ENCODE results near the gene KCNK4.

- TF ChIP-seq, protein P1, sequence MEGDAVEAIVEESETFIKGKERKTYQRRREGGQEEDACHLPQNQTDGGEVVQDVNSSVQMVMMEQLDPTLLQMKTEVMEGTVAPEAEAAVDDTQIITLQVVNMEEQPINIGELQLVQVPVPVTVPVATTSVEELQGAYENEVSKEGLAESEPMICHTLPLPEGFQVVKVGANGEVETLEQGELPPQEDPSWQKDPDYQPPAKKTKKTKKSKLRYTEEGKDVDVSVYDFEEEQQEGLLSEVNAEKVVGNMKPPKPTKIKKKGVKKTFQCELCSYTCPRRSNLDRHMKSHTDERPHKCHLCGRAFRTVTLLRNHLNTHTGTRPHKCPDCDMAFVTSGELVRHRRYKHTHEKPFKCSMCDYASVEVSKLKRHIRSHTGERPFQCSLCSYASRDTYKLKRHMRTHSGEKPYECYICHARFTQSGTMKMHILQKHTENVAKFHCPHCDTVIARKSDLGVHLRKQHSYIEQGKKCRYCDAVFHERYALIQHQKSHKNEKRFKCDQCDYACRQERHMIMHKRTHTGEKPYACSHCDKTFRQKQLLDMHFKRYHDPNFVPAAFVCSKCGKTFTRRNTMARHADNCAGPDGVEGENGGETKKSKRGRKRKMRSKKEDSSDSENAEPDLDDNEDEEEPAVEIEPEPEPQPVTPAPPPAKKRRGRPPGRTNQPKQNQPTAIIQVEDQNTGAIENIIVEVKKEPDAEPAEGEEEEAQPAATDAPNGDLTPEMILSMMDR (IDR thresholded peaks at IDR 0.05): no peak
- TF ChIP-seq POLR2A (IDR thresholded peaks at IDR 0.05): no peak
Measured at GRCh38 chr11:64275841-64276240, 15.3 kb upstream of the KCNK4 start.
